GM19438 (cell line): ENCODE results near the gene ALAS1.

ENCODE experiments used
- ATAC-seq: cut with Tn5 transposase; IDR thresholded peaks from one replicate; pipeline ENCODE4 v1.9.1; 2021; ENCODE audit warnings: low read depth; ENCODE audit not compliant: unreplicated experiment

The ALAS1 gene

GRCh38 chr3:52218937-52219650 is 21.1 kb downstream of the ALAS1 start:
- no peak for ATAC-seq

GRCh38 chr3:52220380-52221026 is 22.5 kb downstream of the ALAS1 start:
- peak; percentile 49 for ATAC-seq

- no peak for ATAC-seq
These were observed 23.2 kb downstream of the ALAS1 start for GRCh38 chr3:52221141-52221562.

GRCh38 chr3:52221563-52222318 is 23.8 kb downstream of the ALAS1 start:
- ATAC-seq, result no peak

GRCh38 chr3:52222319-52223221 is 24.6 kb downstream of the ALAS1 start:
- ATAC-seq, result no peak

GRCh38 chr3:52223449-52224408 is 25.8 kb downstream of the ALAS1 start:
- no peak for ATAC-seq

GRCh38 chr3:52225452-52226228 is 27.7 kb downstream of the ALAS1 start, which contains the start of gene TLR9:
TSS of gene TLR9 (minus strand) at chr3:52225645. CDS start at chr3:52225529, 116 bp downstream.
- peak; percentile 82 for ATAC-seq

GRCh38 chr3:52226229-52226817 is 28.4 kb downstream of the ALAS1 start:
- peak; percentile 5 for ATAC-seq

- no peak for ATAC-seq
These were observed 29.2 kb downstream of the ALAS1 start for GRCh38 chr3:52227117-52227516.

GRCh38 chr3:52227766-52228165 is 29.8 kb downstream of the ALAS1 start:
- no peak for ATAC-seq

GRCh38 chr3:52228266-52228665 is 30.3 kb downstream of the ALAS1 start:
- no peak for ATAC-seq

GRCh38 chr3:52228751-52229291 is 30.9 kb downstream of the ALAS1 start:
- ATAC-seq, result no peak

- ATAC-seq, result no peak
These were observed 31.7 kb downstream of the ALAS1 start for GRCh38 chr3:52229656-52230055.

GRCh38 chr3:52230461-52230860 is 32.5 kb downstream of the ALAS1 start:
- no peak for ATAC-seq

- no peak for ATAC-seq
These were observed 33.0 kb downstream of the ALAS1 start for GRCh38 chr3:52230889-52231499.

GRCh38 chr3:52231502-52232278 is 33.7 kb downstream of the ALAS1 start:
- peak; percentile 63 for ATAC-seq
